H1 (cell line): ENCODE results near the gene SHROOM2. TPM values are rescaled to one million over a fixed set of nuclear protein-coding genes. Genes with fewer than 3 reads are reported as not detected.

Source experiments
- CTCF ChIA-PET: fragments of 300-600 bp; sonication (Branson Sonifier 250); formaldehyde crosslinking; loops from one replicate; lab custom pipeline; 2021; ENCODE audit not compliant: partially characterized antibody; lab: Charles Lee
- POLR2A ChIA-PET: fragments of 300-600 bp; sonication (Branson Sonifier 250); formaldehyde crosslinking; loops from one replicate; lab custom pipeline; 2021; ENCODE audit warnings: inconsistent platforms; ENCODE audit not compliant: partially characterized antibody; lab: Charles Lee
- DNase-seq, 2 experiments: peaks; one replicate each; pipeline versions ENCODE4 v3.0.0 to v3.0.0-alpha.2; 2010 to 2022; ENCODE audit warnings: low spot score in 2 of 2, low read depth in 1 of 2, mixed read lengths in 1 of 2
- FAIRE-seq: peaks from 2 replicates; lab custom pipeline; 2011; peaks lifted over from hg19 to GRCh38; lab: Jason Lieb, UNC
- H2AFZ ChIP-seq: 2 replicates; pipeline ENCODE4 v1.8.1; 2012; ENCODE audit warnings: low read length, inconsistent platforms
- H2AK5ac ChIP-seq: 2 replicates; pipeline ENCODE4 v1.6.1; 2013; ENCODE audit warnings: low read depth, low read length
- H2BK120ac ChIP-seq: replicated peaks from 2 replicates; pipeline ENCODE3; 2013; ENCODE audit warnings: low read depth, low read length, inconsistent platforms
- H2BK12ac ChIP-seq: 2 replicates; pipeline ENCODE4 v1.6.1; 2013; ENCODE audit warnings: low read depth, low read length
- H2BK15ac ChIP-seq: 2 replicates; pipeline ENCODE4 v1.6.1; 2013; ENCODE audit warnings: low read length
- H2BK20ac ChIP-seq: 2 replicates; pipeline ENCODE4 v1.6.1; 2013; ENCODE audit warnings: low read length
- H2BK5ac ChIP-seq: 2 replicates; pipeline ENCODE4 v1.6.1; 2013; ENCODE audit warnings: low read depth, low read length
- H3K14ac ChIP-seq: 2 replicates; pipeline ENCODE4 v1.6.1; 2013; ENCODE audit warnings: inconsistent platforms; ENCODE audit not compliant: insufficient read length
- H3K18ac ChIP-seq: 2 replicates; pipeline ENCODE4 v1.6.1; 2013; ENCODE audit warnings: low read length; ENCODE audit errors: extremely low read depth
- H3K23ac ChIP-seq: 2 replicates; pipeline ENCODE4 v1.6.1; 2013; ENCODE audit warnings: inconsistent platforms; ENCODE audit not compliant: insufficient read length
- H3K23me2 ChIP-seq: 2 replicates; pipeline ENCODE4 v1.6.1; 2013; ENCODE audit warnings: low read depth, low read length
- H3K27ac ChIP-seq: 2 replicates; pipeline ENCODE4 v1.6.1; 2011; ENCODE audit warnings: low read depth, low read length, inconsistent platforms
- H3K27me3 ChIP-seq, 4 experiments: replicated peaks in 1 of 4; 1 replicate in 1 of 4; 2 replicates in 3 of 4; pipeline versions ENCODE4 v1.6.1 to v1.8.1; 2011 to 2013; ENCODE audit warnings: low read length in 3 of 4, mild to moderate bottlenecking in 3 of 4, inconsistent platforms in 2 of 4, mixed read lengths in 2 of 4, moderate library complexity in 1 of 4; ENCODE audit not compliant: control insufficient read depth in 3 of 4, insufficient read depth in 3 of 4; ENCODE audit errors: extremely low read depth in 1 of 4
- H3K36me3 ChIP-seq, 4 experiments: 2 replicates each; pipeline versions ENCODE4 v1.6.1 to v1.8.1; 2011 to 2013; ENCODE audit warnings: mild to moderate bottlenecking in 4 of 4, low read length in 3 of 4, moderate library complexity in 2 of 4, control low read depth in 1 of 4, inconsistent platforms in 1 of 4; ENCODE audit not compliant: insufficient read depth in 4 of 4, control insufficient read depth in 2 of 4
- H3K4ac ChIP-seq: replicated peaks from 2 replicates; pipeline ENCODE3; 2013; ENCODE audit warnings: low read length, low read depth, mixed read lengths, inconsistent platforms; ENCODE audit not compliant: insufficient read length
- H3K4me1 ChIP-seq, 4 experiments: replicated peaks in 1 of 4; 1 replicate in 1 of 4; 2 replicates in 3 of 4; pipeline versions ENCODE4 v1.6.1 to v1.8.1; 2011 to 2013; ENCODE audit warnings: low read length in 3 of 4, inconsistent platforms in 2 of 4, mixed read lengths in 1 of 4; ENCODE audit not compliant: insufficient read depth in 4 of 4, control insufficient read depth in 3 of 4
- H3K4me2 ChIP-seq, 2 experiments: 2 replicates each; pipeline versions ENCODE4 v1.6.1 to v1.8.1; 2011 to 2013; ENCODE audit warnings: low read depth in 2 of 2, low read length in 2 of 2, control low read depth in 1 of 2, inconsistent platforms in 1 of 2, mild to moderate bottlenecking in 1 of 2; ENCODE audit not compliant: insufficient read depth in 1 of 2
- H3K4me3 ChIP-seq, 4 experiments: fragments of 200-600, 300-600 bp in 1 of 4; sonication (generic), shearing (Covaris generic), sonication (Bioruptor Twin) in 1 of 4; 2 replicates each; pipeline versions ENCODE4 v1.5.1 to v1.8.1; 2011 to 2016; ENCODE audit warnings: low read length in 4 of 4, low read depth in 3 of 4, control low read depth in 2 of 4, inconsistent platforms in 2 of 4, mild to moderate bottlenecking in 2 of 4, mixed read lengths in 1 of 4, moderate library complexity in 1 of 4; ENCODE audit not compliant: insufficient read depth in 2 of 4; ENCODE audit errors: extremely low read depth in 1 of 4
- H3K56ac ChIP-seq: replicated peaks from 2 replicates; pipeline ENCODE3; 2013; ENCODE audit warnings: low read depth, mild to moderate bottlenecking, mixed read lengths, low read length, inconsistent platforms; ENCODE audit not compliant: insufficient read length
- H3K79me1 ChIP-seq: 2 replicates; pipeline ENCODE4 v1.6.1; 2013; ENCODE audit warnings: low read depth, low read length, control low read depth
- H3K79me2 ChIP-seq, 2 experiments: 2 replicates each; pipeline versions ENCODE4 v1.6.1 to v1.8.1; 2012 to 2013; ENCODE audit warnings: low read length in 2 of 2, mild to moderate bottlenecking in 2 of 2, inconsistent platforms in 1 of 2; ENCODE audit not compliant: insufficient read depth in 2 of 2, control insufficient read depth in 1 of 2
- H3K9ac ChIP-seq, 4 experiments: replicated peaks in 1 of 4; 1 replicate in 1 of 4; 2 replicates in 3 of 4; pipeline versions ENCODE4 v1.6.1 to v1.8.1; 2011 to 2013; ENCODE audit warnings: low read depth in 3 of 4, low read length in 3 of 4, control low read depth in 2 of 4, mild to moderate bottlenecking in 2 of 4, moderate library complexity in 2 of 4, inconsistent platforms in 1 of 4; ENCODE audit errors: extremely low read depth in 1 of 4
- H3K9me3 ChIP-seq, 2 experiments: 2 replicates each; pipeline versions ENCODE4 v1.6.1 to v1.8.1; 2012 to 2013; ENCODE audit warnings: mild to moderate bottlenecking in 2 of 2, moderate library complexity in 2 of 2, control low read depth in 1 of 2, inconsistent platforms in 1 of 2, low read depth in 1 of 2, low read length in 1 of 2, mixed read lengths in 1 of 2; ENCODE audit not compliant: insufficient read depth in 2 of 2
- H4K20me1 ChIP-seq, 2 experiments: replicated peaks in 1 of 2; 2 replicates each; pipeline versions ENCODE3 to v1.8.1; 2011 to 2013; ENCODE audit warnings: inconsistent platforms in 2 of 2, low read length in 2 of 2, mild to moderate bottlenecking in 1 of 2; ENCODE audit not compliant: insufficient read depth in 2 of 2, control insufficient read depth in 1 of 2
- H4K5ac ChIP-seq: 2 replicates; pipeline ENCODE4 v1.6.1; 2013; ENCODE audit warnings: low read length, low read depth, mixed read lengths, inconsistent platforms; ENCODE audit not compliant: insufficient read length
- H4K8ac ChIP-seq: 2 replicates; pipeline ENCODE4 v1.8.0; 2013; ENCODE audit warnings: mild to moderate bottlenecking, moderate library complexity, low read length, inconsistent platforms; ENCODE audit not compliant: insufficient read depth; ENCODE audit errors: extremely low read depth
- H4K91ac ChIP-seq: replicated peaks from 2 replicates; pipeline ENCODE3; 2013; ENCODE audit warnings: low read length, mixed read lengths, inconsistent platforms; ENCODE audit not compliant: insufficient read length
- BACH1 ChIP-seq: IDR thresholded peaks from 2 replicates; pipeline ENCODE4 v1.6.1; 2012; ENCODE audit warnings: low read length, improper control_type of control experiment
- BCL11A ChIP-seq, 2 experiments: IDR thresholded peaks; one replicate each; pipeline ENCODE4 v1.6.1; 2011; ENCODE audit warnings: low read depth in 2 of 2, low read length in 2 of 2, mild to moderate bottlenecking in 2 of 2
- CBX5 ChIP-seq: fragments of 300-800, 300-1000 bp; sonication (generic); IDR thresholded peaks from 2 replicates; pipeline ENCODE4 v1.7.1; 2016; ENCODE audit warnings: antibody characterized with exemption, low read length, low read depth
- CHD1 ChIP-seq: IDR thresholded peaks from 2 replicates; pipeline ENCODE4 v1.6.1; 2012; ENCODE audit warnings: low read depth, low read length, improper control_type of control experiment
- CHD2 ChIP-seq: IDR thresholded peaks from 2 replicates; pipeline ENCODE4 v1.6.1; 2012; ENCODE audit warnings: low read length, improper control_type of control experiment
- JUN ChIP-seq: IDR thresholded peaks from 2 replicates; pipeline ENCODE4 v1.6.1; 2011; ENCODE audit warnings: low read depth, mild to moderate bottlenecking, improper control_type of control experiment, low read length
- KDM1A ChIP-seq: fragments of 200-600, 300-600 bp; sonication (generic); IDR thresholded peaks from 2 replicates; pipeline ENCODE4 v1.7.1; 2016; ENCODE audit warnings: mild to moderate bottlenecking, low read length, borderline replicate concordance
- POLR2A ChIP-seq, 2 experiments: IDR thresholded peaks; 1 replicate in 1 of 2; 2 replicates in 1 of 2; pipeline ENCODE4 v1.6.1; 2011; ENCODE audit warnings: low read depth in 2 of 2, low read length in 2 of 2, mild to moderate bottlenecking in 2 of 2; ENCODE audit errors: control extremely low read depth in 1 of 2
- RAD21 ChIP-seq, 2 experiments: IDR thresholded peaks in 1 of 2; conservative IDR thresholded peaks in 1 of 2; 2 replicates each; pipeline ENCODE4 v1.6.1; 2011; ENCODE audit warnings: low read depth in 2 of 2, low read length in 2 of 2, improper control_type of control experiment in 1 of 2, inconsistent platforms in 1 of 2, mild to moderate bottlenecking in 1 of 2, moderate library complexity in 1 of 2
- RNF2 ChIP-seq: fragments of 200-900, 300-1000 bp; sonication (generic); IDR thresholded peaks from 2 replicates; pipeline ENCODE4 v1.7.1; 2016; ENCODE audit warnings: borderline replicate concordance, low read depth, mild to moderate bottlenecking, antibody characterized with exemption, low read length; ENCODE audit not compliant: poor library complexity, severe bottlenecking; ENCODE audit errors: missing control alignments
- SIX5 ChIP-seq: IDR thresholded peaks from 2 replicates; pipeline ENCODE4 v1.6.1; 2011; ENCODE audit warnings: mild to moderate bottlenecking, low read depth, low read length
- WGBS, 2 experiments: shearing (Covaris generic) in 1 of 2; methylation state at CpG; one replicate each; pipeline versions ENCODE4 v1.1.6 to v1.1.7; 2013 to 2015; ENCODE audit warnings: low lambda C conversion rate in 2 of 2, mixed read lengths in 2 of 2, inconsistent platforms in 1 of 2, low coverage in 1 of 2, missing lambda C conversion rate in 1 of 2; ENCODE audit not compliant: insufficient replicate concordance in 2 of 2, insufficient coverage in 1 of 2, insufficient read length in 1 of 2; ENCODE audit errors: extremely low coverage in 1 of 2, missing lambda C conversion rate in 1 of 2; 5-methylcytosine and 5-hydroxymethylcytosine counted together
- polyA plus RNA-seq, 7 experiments: library from polyadenylated mRNA; depleted of rRNA in 3 of 7; stranded (reverse) in 5 of 7; unstranded in 2 of 7; fragments of >200 nt in 5 of 7; fragments of 200-250 nt in 2 of 7; gene quantifications; 1 replicate in 5 of 7; 2 replicates in 1 of 7; 4 replicates in 1 of 7; pipeline versions ENCODE4 v1.2.1 to v1.2.3, GENCODE V29; 2011 to 2013; ENCODE audit warnings: missing spikeins in 2 of 7, mixed read lengths in 2 of 7
- total RNA-seq: library from RNA; stranded (reverse); fragmentation: NEBNext Ultra II Directional; extraction: Animal tissue kit (Norgen Biotek cat#: 25700); gene quantifications from 2 replicates; pipeline ENCODE4 v1.2.1, GENCODE V29; 2021
- TF ChIP-seq, protein P1 (sequence below), 3 experiments: IDR thresholded peaks; 1 replicate in 2 of 3; 2 replicates in 1 of 3; pipeline versions ENCODE4 v1.5.1 to v1.6.1; 2011; ENCODE audit warnings: low read length in 3 of 3, mild to moderate bottlenecking in 3 of 3, inconsistent platforms in 2 of 3, low read depth in 1 of 3, moderate library complexity in 1 of 3; ENCODE audit not compliant: insufficient read depth in 1 of 3; ENCODE audit errors: control extremely low read depth in 1 of 3

The SHROOM2 gene
- total and polyA plus RNA-seq, 2 of the 8 experiments (the other 6 are each of a cell fraction or from before 2014, with no cell fraction given): 3.4 to 14.2 TPM

DNA sequence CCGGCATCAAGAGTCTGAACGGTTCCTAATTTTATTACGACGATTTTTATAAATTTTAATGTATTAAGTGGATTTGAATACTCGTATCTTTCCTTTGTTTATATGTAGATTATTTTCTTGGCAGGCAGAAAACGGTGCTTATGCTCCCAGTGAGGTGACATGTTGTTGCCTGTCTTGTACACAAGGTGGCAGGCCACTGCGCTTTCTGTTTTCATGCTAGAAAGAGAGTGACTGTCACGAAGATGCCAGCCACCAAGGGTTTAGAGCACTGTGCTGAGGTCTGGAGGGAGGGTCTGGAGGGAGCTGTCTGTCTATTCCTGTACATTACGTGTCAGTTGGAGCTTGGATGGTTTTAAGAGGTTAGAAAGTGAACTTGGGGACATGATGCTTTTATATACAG lies 87.7 kb downstream of the SHROOM2 start:
- no peak overlapping the region for H4K5ac ChIP-seq
- no peak for TF ChIP-seq RNF2
- TF ChIP-seq, protein P1, sequence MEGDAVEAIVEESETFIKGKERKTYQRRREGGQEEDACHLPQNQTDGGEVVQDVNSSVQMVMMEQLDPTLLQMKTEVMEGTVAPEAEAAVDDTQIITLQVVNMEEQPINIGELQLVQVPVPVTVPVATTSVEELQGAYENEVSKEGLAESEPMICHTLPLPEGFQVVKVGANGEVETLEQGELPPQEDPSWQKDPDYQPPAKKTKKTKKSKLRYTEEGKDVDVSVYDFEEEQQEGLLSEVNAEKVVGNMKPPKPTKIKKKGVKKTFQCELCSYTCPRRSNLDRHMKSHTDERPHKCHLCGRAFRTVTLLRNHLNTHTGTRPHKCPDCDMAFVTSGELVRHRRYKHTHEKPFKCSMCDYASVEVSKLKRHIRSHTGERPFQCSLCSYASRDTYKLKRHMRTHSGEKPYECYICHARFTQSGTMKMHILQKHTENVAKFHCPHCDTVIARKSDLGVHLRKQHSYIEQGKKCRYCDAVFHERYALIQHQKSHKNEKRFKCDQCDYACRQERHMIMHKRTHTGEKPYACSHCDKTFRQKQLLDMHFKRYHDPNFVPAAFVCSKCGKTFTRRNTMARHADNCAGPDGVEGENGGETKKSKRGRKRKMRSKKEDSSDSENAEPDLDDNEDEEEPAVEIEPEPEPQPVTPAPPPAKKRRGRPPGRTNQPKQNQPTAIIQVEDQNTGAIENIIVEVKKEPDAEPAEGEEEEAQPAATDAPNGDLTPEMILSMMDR (IDR thresholded peaks at IDR 0.05; ENCODE audit: control extremely low read depth in 1 of 3, insufficient read depth in 1 of 3, low read depth in 1 of 3, low read length in 3 of 3): peak; percentile 45 to 56 (median 56)
- TF ChIP-seq RAD21 (IDR thresholded peaks at IDR 0.05 in 1 of 2, conservative IDR thresholded peaks at IDR 0.05 in 1 of 2; ENCODE audit: low read depth in 2 of 2, low read length in 2 of 2): peak; percentile 42 to 53
- no peak for TF ChIP-seq BCL11A (IDR thresholded peaks at IDR 0.05; ENCODE audit: low read depth in 2 of 2, low read length in 2 of 2)
- TF ChIP-seq CHD2: no peak
- TF ChIP-seq CBX5: no peak
- TF ChIP-seq KDM1A: no peak
- no peak for TF ChIP-seq SIX5
- no peak for TF ChIP-seq BACH1
- no peak for TF ChIP-seq JUN
- no peak for TF ChIP-seq CHD1
- TF ChIP-seq POLR2A (IDR thresholded peaks at IDR 0.05; ENCODE audit: control extremely low read depth in 1 of 2, low read depth in 2 of 2, low read length in 2 of 2): no peak
- CTCF ChIA-PET: interaction anchor here (1.0 to 3.3 kb wide), 7 partner anchors 9 to 245 kb away, joined by 3 to 16 read pairs (median 4); no protein-coding TSS in a partner anchor
- no peaks in the 10 kb centered on the region for H3K27me3 ChIP-seq
- H4K91ac ChIP-seq: no peak overlapping the region
- peaks cover 0 to 2% of the 10 kb centered on the region in 2 experiments for H4K20me1 ChIP-seq
- peaks cover 0 to 7% (median 0%) of the 10 kb centered on the region in 4 experiments; a peak in 2 of 7 replicates for H3K4me1 ChIP-seq
- H3K4ac ChIP-seq: no peak overlapping the region
- peaks cover 0 to 4% of the 10 kb centered on the region in 2 experiments; a peak in 2 of 4 replicates for H3K79me2 ChIP-seq
- no peak overlapping the region for H3K27ac ChIP-seq
- H3K9ac ChIP-seq: no peak overlapping the region
- H3K14ac ChIP-seq: no peak overlapping the region
- no peak overlapping the region for H3K4me3 ChIP-seq
- no peak overlapping the region for H2AFZ ChIP-seq
- no peak overlapping the region for H4K8ac ChIP-seq
- DNase-seq (peak in 1 of 2 experiments; percentile 50), FAIRE-seq (peak; percentile 68)
- no peak overlapping the region for H3K56ac ChIP-seq
- no peak overlapping the region for H2BK120ac ChIP-seq
- POLR2A ChIA-PET: no interaction called here
- H2BK20ac ChIP-seq: no peak overlapping the region
- H3K4me2 ChIP-seq: no peak overlapping the region
- no peaks in the 10 kb centered on the region for H3K23me2 ChIP-seq
- no peaks in the 10 kb centered on the region for H3K9me3 ChIP-seq
- no peaks in the 10 kb centered on the region for H3K36me3 ChIP-seq
- no peaks in the 10 kb centered on the region for H3K79me1 ChIP-seq
- H2BK12ac ChIP-seq: no peak overlapping the region
- no peak overlapping the region for H2AK5ac ChIP-seq
- H2BK15ac ChIP-seq: no peak overlapping the region
- 68% methylated on average over 9 of the region's 9 CpGs; no CpG with 5 or more reads in 1 of the 2 experiments for WGBS, 2 experiments
- no peak overlapping the region for H2BK5ac ChIP-seq
- H3K23ac ChIP-seq: no peak overlapping the region
- H3K18ac ChIP-seq: no peak overlapping the region
